GM18520 (cell line): ENCODE measurements around the gene FAM78A.

ENCODE experiments used
- ATAC-seq: cut with Tn5 transposase; IDR thresholded peaks from one replicate; pipeline ENCODE4 v1.9.1; 2021; ENCODE audit not compliant: unreplicated experiment

FAM78A gene

GRCh38 chr9:131276094-131276888, at the start of gene FAM78A:
Gene FAM78A, minus strand, starts transcription at chr9:131276510. Its CDS starts 331 bp downstream, at chr9:131276179.
- ATAC-seq, result no peak

GRCh38 chr9:131324736-131325679, 48.7 kb upstream of the FAM78A start:
- no peak for ATAC-seq

GRCh38 chr9:131323629-131324028, 47.3 kb upstream of the FAM78A start:
- ATAC-seq, result no peak

- no peak for ATAC-seq
Measured at GRCh38 chr9:131320031-131320685, 43.8 kb upstream of the FAM78A start.

- no peak for ATAC-seq
Measured at GRCh38 chr9:131319486-131319885, 43.2 kb upstream of the FAM78A start.

GRCh38 chr9:131318231-131319085, 42.1 kb upstream of the FAM78A start:
- ATAC-seq, result no peak

GRCh38 chr9:131312822-131313770, 36.8 kb upstream of the FAM78A start:
- ATAC-seq, result no peak

GRCh38 chr9:131312246-131312645, 35.9 kb upstream of the FAM78A start:
- ATAC-seq, result no peak

GRCh38 chr9:131310833-131311554, 34.7 kb upstream of the FAM78A start:
- ATAC-seq, result no peak

GRCh38 chr9:131309530-131310276, 33.4 kb upstream of the FAM78A start:
- ATAC-seq, result no peak

GRCh38 chr9:131308906-131309529, 32.7 kb upstream of the FAM78A start:
- no peak for ATAC-seq

- ATAC-seq, result no peak
Measured at GRCh38 chr9:131308452-131308851, 32.1 kb upstream of the FAM78A start.

- ATAC-seq, result no peak
Measured at GRCh38 chr9:131307974-131308373, 31.7 kb upstream of the FAM78A start.

GRCh38 chr9:131306397-131307004, 30.2 kb upstream of the FAM78A start:
- no peak for ATAC-seq

GRCh38 chr9:131304676-131305355, 28.5 kb upstream of the FAM78A start:
- ATAC-seq, result no peak
